Measurements from ENCODE around the gene LMTK3. TPM values are rescaled to one million over a fixed set of nuclear protein-coding genes. Genes with fewer than 3 reads are reported as not detected.

Gene LMTK3
- total RNA-seq, 1 donor from 2014 or later, result 21.3 TPM

DNA sequence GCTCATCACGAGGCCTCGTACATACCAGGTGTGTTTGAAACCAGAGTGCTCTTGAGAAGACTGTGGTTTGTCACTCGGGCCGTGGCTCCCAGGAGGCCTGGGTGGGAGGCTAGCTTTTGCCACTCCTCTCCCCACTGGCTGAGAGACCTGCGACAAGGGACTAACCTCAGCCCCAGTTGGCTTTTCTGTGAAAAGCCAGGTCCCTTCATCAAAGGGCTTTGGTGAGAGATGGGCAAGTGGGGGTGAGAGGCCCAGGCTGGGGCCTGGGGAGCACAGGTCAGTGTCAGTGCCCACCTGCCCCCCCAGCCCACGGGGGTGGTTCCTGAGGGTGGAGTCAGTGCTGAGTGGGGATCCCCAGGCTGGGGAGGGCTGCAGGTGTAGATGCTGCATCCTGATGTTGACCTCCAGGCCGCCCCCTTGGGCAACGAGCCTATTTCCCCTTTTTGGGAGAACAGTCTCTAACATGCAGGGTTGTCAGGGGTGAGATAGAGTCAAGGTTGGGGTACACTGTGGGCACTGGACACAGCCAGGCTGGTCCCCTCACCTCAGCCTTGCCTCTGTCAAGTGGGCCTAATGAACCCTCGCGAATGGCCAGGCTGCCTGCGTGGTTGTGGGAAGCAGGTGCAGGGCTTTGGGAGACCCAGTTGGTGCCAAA lies 55.6 kb downstream of the LMTK3 start:
- Mint-ChIP-seq H3K27ac (no peak overlapping the region), H3K4me1 (no peaks in the 10 kb centered on the region)

DNA sequence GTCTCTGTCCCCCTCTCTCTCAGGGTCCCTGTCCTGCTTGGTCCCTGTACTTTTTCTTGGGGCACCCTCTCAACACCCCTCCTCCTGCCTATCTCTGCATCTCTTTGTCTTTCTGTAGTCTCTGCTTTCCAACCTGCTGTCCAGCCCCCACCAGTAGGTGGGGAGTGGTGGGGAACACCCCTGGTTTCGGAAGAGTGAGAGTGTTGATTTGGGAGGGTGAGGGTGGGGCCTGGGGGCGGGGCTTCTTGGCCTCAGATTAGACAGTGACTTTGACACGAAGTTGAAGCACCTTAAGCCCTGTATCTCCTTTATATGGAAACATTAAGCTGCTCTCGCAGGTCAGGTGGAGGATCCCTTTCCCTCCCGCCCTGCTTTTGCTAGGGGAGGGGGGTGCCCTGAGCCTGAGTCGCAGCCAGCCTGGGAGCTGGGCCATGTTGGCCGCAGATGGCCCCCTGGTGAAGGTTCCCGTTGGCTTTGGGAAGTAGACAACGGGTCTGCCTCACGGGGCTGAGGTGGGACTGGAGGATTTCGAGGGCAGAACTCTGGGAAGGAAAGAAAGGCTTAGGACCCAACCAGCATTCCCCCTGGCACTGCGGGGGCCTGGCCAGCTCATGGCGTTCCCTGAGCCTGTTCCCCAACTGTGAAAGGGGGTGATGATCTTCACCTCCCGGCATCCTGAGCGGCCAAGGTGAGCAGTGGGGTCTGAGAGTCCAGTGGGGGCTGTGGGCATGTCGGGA lies 56.3 kb downstream of the LMTK3 start, which contains the start of gene KCNJ14:
TSS of gene KCNJ14 (plus strand) at position 404 of the 737 bp plus-strand sequence. CDS start 6,151 bp downstream, outside the sequence.
- no peaks in the 10 kb centered on the region for H3K9me3 Mint-ChIP-seq
- peaks cover 19% of the 10 kb centered on the region for H3K36me3 Mint-ChIP-seq
- H3K4me1 Mint-ChIP-seq, result no peaks in the 10 kb centered on the region
- H3K27ac Mint-ChIP-seq, result no peak within 1 kb of the TSS
- no peak within 1 kb of the TSS for H3K4me3 Mint-ChIP-seq
- no peak for DNase-seq (ENCODE audit: low spot score in 2 of 2, unreplicated experiment in 2 of 2)
- H3K27me3 Mint-ChIP-seq (ENCODE audit: low read depth), result no peaks in the 10 kb centered on the region
- TF ChIP-seq, protein P1, sequence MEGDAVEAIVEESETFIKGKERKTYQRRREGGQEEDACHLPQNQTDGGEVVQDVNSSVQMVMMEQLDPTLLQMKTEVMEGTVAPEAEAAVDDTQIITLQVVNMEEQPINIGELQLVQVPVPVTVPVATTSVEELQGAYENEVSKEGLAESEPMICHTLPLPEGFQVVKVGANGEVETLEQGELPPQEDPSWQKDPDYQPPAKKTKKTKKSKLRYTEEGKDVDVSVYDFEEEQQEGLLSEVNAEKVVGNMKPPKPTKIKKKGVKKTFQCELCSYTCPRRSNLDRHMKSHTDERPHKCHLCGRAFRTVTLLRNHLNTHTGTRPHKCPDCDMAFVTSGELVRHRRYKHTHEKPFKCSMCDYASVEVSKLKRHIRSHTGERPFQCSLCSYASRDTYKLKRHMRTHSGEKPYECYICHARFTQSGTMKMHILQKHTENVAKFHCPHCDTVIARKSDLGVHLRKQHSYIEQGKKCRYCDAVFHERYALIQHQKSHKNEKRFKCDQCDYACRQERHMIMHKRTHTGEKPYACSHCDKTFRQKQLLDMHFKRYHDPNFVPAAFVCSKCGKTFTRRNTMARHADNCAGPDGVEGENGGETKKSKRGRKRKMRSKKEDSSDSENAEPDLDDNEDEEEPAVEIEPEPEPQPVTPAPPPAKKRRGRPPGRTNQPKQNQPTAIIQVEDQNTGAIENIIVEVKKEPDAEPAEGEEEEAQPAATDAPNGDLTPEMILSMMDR (IDR thresholded peaks at IDR 0.05; ENCODE audit: unreplicated experiment), result no peak

More for the DNA sequence above, 55.6 kb downstream of the LMTK3 start:
- peaks cover 19% of the 10 kb centered on the region for H3K36me3 Mint-ChIP-seq
- no peaks in the 10 kb centered on the region for H3K27me3 Mint-ChIP-seq (ENCODE audit: low read depth)
- TF ChIP-seq, protein P1 (IDR thresholded peaks at IDR 0.05; ENCODE audit: unreplicated experiment), result no peak
- DNase-seq (ENCODE audit: low spot score in 2 of 2, unreplicated experiment in 2 of 2), result no peak
- no peaks in the 10 kb centered on the region for H3K9me3 Mint-ChIP-seq
- H3K4me3 Mint-ChIP-seq, result no peak overlapping the region

DNA sequence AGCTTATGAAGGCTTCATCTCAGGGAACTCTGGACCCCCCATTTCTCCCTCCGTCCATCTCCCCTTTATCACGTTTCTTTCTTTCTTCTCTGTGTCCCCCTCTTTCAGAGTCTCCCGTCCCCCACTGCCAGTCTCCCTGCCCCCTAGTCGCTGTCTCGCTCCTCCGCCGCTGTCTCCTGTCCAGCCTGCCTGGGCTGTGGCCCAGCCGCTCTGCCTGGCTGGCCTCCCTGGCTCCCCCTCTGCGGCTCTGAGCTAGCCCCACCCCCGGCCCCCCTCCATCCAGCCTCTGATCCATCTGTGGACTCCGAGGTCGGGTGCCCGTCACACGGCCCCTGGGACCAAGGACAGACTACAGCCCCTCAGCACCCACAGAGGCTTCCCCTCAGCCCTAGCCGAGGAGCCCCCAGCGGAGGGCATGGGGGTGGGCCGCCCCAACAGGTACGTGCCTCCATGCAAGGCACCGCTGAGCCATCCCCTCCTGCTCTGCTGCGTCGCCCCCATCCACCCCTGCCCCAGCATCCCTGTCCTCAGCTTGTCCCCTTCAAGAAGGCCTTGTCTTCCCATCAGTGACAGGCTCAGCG lies 57.4 kb downstream of the LMTK3 start:
- Mint-ChIP-seq H3K4me1 (no peaks in the 10 kb centered on the region), H3K9me3 (no peaks in the 10 kb centered on the region), H3K27ac (no peak overlapping the region), H3K27me3 (ENCODE audit: low read depth) (no peaks in the 10 kb centered on the region), H3K4me3 (no peak overlapping the region), H3K36me3 (peaks cover 18% of the 10 kb centered on the region)
- TF ChIP-seq, protein P1 (IDR thresholded peaks at IDR 0.05; ENCODE audit: unreplicated experiment), result no peak
- DNase-seq (ENCODE audit: low spot score in 2 of 2, unreplicated experiment in 2 of 2), result no peak

DNA sequence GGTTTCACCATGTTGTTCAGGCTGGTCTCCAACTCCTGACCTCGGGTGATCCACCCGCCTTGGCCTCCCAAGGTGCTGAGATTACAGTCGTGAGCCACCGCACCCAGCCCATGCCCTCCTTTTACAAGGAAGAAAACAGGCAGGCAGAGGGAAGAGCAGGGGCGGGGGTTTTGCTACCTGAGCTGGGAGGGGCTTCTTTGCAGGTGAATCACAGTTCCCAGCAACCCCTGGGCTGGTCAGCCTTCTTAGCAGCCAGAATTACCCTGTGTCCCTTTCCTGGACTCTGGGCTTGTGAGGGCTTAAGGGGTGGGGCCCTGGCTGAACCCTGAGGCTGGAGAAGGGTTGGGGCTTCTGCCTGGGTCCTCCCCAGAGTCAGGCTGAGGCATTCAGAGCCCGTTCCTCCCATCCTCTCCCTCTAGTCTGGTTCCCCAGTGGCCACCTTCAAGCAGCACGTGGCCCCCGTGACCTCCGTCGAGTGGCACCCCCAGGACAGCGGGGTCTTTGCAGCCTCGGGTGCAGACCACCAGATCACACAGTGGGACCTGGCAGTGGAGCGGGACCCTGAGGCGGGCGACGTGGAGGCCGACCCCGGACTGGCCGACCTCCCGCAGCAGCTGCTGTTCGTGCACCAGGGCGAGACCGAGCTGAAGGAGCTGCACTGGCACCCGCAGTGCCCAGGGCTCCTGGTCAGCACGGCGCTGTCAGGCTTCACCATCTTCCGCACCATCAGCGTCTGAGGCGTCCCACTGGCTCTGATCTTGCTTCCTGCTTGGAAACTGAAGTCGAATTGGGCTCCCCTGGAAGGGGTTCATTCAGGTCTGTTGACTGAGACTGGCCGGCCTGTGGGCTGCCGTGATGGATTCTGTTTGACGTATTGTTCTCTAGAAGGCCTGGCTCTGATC lies 59.1 kb downstream of the LMTK3 start:
- Mint-ChIP-seq H3K36me3 (peaks cover 22% of the 10 kb centered on the region), H3K4me1 (no peaks in the 10 kb centered on the region), H3K9me3 (no peaks in the 10 kb centered on the region), H3K27me3 (ENCODE audit: low read depth) (no peaks in the 10 kb centered on the region), H3K4me3 (no peak overlapping the region), H3K27ac (no peak overlapping the region)
- TF ChIP-seq, protein P1 (IDR thresholded peaks at IDR 0.05; ENCODE audit: unreplicated experiment), result no peak
- DNase-seq (ENCODE audit: low spot score in 2 of 2, unreplicated experiment in 2 of 2), result no peak

DNA sequence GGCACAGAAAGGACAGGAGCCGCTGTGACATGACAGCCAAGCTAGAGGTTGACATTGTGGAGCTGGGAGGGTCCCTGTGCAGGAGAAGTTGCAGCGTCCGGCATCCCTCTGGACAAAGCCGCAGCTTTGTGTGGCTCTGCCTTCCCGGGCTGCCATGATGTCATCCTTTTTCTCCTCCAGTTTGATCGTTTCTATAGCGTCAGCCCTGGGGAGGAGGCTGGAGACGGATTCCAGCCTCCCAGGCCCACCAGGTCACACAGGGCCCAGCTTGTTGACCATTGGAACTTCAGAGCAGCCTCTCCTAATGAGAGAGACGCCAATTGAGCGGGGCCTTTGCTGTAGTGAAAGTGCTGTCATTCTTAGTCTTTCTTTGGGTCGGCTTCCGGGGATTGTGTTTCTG lies 60.0 kb downstream of the LMTK3 start:
- Mint-ChIP-seq H3K4me1 (no peaks in the 10 kb centered on the region), H3K27me3 (ENCODE audit: low read depth) (no peaks in the 10 kb centered on the region), H3K9me3 (no peaks in the 10 kb centered on the region), H3K36me3 (peaks cover 17% of the 10 kb centered on the region), H3K4me3 (no peak overlapping the region), H3K27ac (no peak overlapping the region)
- TF ChIP-seq, protein P1 (IDR thresholded peaks at IDR 0.05; ENCODE audit: unreplicated experiment), result no peak
- DNase-seq (ENCODE audit: low spot score in 2 of 2, unreplicated experiment in 2 of 2), result no peak

All from mesothelial cell of epicardium (in vitro differentiated cells).